ENCODE data around the gene INSYN1. TPM values are rescaled to one million over a fixed set of nuclear protein-coding genes. Genes with fewer than 3 reads are reported as not detected.
"Not testable (repeated sequence)": the region's sequence is repeated elsewhere in the genome, so short reads cannot be mapped to it uniquely, and the experiment has no call there.

The INSYN1 gene
- total RNA-seq, 1 donor from 2014 or later = 13.0 TPM

DNA sequence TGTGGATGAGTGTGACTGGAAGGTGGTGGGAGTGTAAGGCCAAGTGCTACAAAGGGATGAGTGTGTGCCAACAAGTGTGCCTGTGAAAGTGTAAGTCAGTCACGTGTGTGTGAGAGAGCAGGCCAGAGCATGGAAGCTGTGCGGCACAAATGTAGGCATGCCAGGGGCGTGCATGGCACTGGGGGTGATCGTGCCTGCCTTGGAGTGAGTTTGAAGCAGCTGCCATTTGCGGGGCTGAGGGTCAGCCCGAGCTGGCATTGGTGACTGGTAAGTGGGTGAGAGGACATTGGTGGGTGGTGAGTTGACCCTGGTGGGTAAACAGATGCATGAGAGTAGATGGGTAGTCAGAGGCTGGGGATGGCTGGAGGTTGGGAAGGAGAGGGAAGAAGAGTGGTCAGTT is 44.5 kb downstream of the INSYN1 start:
- TF ChIP-seq, protein P1, sequence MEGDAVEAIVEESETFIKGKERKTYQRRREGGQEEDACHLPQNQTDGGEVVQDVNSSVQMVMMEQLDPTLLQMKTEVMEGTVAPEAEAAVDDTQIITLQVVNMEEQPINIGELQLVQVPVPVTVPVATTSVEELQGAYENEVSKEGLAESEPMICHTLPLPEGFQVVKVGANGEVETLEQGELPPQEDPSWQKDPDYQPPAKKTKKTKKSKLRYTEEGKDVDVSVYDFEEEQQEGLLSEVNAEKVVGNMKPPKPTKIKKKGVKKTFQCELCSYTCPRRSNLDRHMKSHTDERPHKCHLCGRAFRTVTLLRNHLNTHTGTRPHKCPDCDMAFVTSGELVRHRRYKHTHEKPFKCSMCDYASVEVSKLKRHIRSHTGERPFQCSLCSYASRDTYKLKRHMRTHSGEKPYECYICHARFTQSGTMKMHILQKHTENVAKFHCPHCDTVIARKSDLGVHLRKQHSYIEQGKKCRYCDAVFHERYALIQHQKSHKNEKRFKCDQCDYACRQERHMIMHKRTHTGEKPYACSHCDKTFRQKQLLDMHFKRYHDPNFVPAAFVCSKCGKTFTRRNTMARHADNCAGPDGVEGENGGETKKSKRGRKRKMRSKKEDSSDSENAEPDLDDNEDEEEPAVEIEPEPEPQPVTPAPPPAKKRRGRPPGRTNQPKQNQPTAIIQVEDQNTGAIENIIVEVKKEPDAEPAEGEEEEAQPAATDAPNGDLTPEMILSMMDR (IDR thresholded peaks at IDR 0.05) = no peak
- H3K27me3 ChIP-seq = no peaks in the 10 kb centered on the region
- no peaks in the 10 kb centered on the region for H3K9me3 ChIP-seq
- DNase-seq (ENCODE audit: low spot score in 2 of 2) = no peak
- H3K4me3 ChIP-seq = no peak overlapping the region
- peaks cover 72 to 81% of the 10 kb centered on the region in 2 donors for H3K36me3 ChIP-seq
- intact Hi-C loops (cut with DNase I) = no loop called here
- H3K4me1 ChIP-seq = no peaks in the 10 kb centered on the region
- no peak overlapping the region for H3K27ac ChIP-seq

DNA sequence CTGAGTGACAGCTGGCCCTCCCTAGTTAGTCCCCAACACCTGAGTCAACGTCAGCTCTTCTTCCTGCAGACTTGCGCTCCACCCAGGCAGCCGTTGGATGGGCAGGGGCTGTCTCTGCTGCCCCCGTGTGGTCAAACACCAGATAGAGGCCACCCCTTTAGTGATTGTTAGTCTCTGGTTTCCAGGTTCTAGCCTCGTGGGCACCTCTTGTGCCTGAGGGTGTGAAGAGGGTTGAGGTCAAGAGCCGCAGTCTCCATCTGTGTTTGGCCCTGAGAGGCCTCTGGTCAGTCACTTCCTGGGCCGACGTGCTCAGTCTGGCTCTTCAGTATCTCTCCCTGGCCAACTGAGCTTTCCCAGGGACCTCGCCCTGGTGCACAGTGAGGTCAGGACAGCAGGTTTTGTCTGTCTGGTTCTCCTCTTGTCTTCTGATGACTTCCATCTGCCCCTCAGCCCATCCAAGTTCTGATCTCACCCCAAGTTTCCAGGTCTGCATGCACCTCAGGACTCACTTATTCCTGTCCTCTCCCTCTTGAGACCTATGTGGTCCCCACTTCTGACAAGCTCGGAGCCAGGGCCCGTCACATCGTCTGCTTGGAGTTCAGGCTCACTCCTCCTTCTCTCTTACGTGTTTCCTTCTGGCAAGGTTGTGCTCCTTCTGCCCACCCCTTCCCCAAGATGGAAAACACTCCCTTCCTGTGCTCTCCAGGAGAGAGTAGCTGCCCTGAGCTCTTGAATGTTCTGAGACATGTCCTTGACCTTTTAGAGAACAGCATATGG is 48.1 kb downstream of the INSYN1 start:
- no peaks in the 10 kb centered on the region for H3K27me3 ChIP-seq
- TF ChIP-seq, protein P1 (IDR thresholded peaks at IDR 0.05) = peak; percentile 47 to 78 (median 67)
- intact Hi-C loops (cut with DNase I) = loop anchor here (5.0 kb wide), 1 partner anchor 143 kb away; no protein-coding TSS in a partner anchor
- peaks cover 64 to 73% of the 10 kb centered on the region in 2 donors for H3K36me3 ChIP-seq
- H3K27ac ChIP-seq = no peak overlapping the region
- H3K4me1 ChIP-seq = no peaks in the 10 kb centered on the region
- H3K4me3 ChIP-seq = no peak overlapping the region
- DNase-seq (ENCODE audit: low spot score in 2 of 2) = peak in 1 of 2 donors; percentile 72
- no peaks in the 10 kb centered on the region for H3K9me3 ChIP-seq

DNA sequence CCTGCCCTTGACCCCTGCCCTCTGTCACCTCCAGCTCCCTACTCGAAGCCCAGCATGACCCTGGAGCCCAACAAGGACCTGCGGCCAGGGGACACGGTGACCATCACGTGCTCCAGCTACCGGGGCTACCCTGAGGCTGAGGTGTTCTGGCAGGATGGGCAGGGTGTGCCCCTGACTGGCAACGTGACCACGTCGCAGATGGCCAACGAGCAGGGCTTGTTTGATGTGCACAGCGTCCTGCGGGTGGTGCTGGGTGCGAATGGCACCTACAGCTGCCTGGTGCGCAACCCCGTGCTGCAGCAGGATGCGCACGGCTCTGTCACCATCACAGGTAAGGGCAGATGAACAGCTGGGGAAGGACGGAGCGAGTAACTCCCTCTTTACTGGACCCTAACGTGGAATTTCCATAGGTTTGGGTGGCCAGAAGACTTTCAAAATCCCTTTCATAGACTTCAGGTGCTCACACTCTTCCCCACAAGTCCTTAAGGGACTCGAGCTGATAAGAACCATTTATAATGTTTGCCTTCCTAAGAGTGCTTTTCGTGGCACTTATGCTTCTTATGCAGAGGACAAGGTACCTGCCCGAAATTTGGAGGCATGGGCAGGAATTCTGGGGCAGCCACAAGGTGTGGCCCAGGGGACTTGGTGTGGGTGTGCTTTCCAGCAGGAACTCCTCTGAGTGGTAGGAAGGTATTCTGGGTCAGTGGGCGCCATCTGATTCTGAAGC is 48.8 kb downstream of the INSYN1 start:
- H3K9me3 ChIP-seq; H3K27me3 ChIP-seq; DNase-seq (ENCODE audit: low spot score in 2 of 2); H3K27ac ChIP-seq; H3K4me1 ChIP-seq; H3K4me3 ChIP-seq: not testable (repeated sequence)
- intact Hi-C loops (cut with DNase I) = loop anchor here (5.0 kb wide), 1 partner anchor 142 kb away; no protein-coding TSS in a partner anchor
- H3K36me3 ChIP-seq = peaks cover 61 to 71% of the 10 kb centered on the region in 2 donors

DNA sequence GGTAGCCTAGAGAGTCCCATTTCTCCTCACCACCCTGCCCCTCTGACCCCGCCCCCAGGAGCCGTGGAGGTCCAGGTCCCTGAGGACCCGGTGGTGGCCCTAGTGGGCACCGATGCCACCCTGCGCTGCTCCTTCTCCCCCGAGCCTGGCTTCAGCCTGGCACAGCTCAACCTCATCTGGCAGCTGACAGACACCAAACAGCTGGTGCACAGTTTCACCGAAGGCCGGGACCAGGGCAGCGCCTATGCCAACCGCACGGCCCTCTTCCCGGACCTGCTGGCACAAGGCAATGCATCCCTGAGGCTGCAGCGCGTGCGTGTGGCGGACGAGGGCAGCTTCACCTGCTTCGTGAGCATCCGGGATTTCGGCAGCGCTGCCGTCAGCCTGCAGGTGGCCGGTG is 49.5 kb downstream of the INSYN1 start:
- DNase-seq (ENCODE audit: low spot score in 2 of 2); H3K4me3 ChIP-seq; H3K4me1 ChIP-seq; H3K27me3 ChIP-seq; H3K27ac ChIP-seq; H3K9me3 ChIP-seq: not testable (repeated sequence)
- H3K36me3 ChIP-seq = peaks cover 54 to 71% of the 10 kb centered on the region in 2 donors
- intact Hi-C loops (cut with DNase I) = loop anchor here (5.0 kb wide), 1 partner anchor 141 kb away; no protein-coding TSS in a partner anchor

GRCh38 chr15:73702311-73703239 is 50.6 kb downstream of the INSYN1 start:
- H3K4me3 ChIP-seq; DNase-seq (ENCODE audit: low spot score in 2 of 2); H3K4me1 ChIP-seq; H3K27me3 ChIP-seq; H3K27ac ChIP-seq; H3K9me3 ChIP-seq: not testable (repeated sequence)
- peaks cover 44 to 61% of the 10 kb centered on the region in 2 donors for H3K36me3 ChIP-seq
- intact Hi-C loops (cut with DNase I) = loop anchor here (5.0 kb wide), 1 partner anchor 140 kb away; no protein-coding TSS in a partner anchor

DNA sequence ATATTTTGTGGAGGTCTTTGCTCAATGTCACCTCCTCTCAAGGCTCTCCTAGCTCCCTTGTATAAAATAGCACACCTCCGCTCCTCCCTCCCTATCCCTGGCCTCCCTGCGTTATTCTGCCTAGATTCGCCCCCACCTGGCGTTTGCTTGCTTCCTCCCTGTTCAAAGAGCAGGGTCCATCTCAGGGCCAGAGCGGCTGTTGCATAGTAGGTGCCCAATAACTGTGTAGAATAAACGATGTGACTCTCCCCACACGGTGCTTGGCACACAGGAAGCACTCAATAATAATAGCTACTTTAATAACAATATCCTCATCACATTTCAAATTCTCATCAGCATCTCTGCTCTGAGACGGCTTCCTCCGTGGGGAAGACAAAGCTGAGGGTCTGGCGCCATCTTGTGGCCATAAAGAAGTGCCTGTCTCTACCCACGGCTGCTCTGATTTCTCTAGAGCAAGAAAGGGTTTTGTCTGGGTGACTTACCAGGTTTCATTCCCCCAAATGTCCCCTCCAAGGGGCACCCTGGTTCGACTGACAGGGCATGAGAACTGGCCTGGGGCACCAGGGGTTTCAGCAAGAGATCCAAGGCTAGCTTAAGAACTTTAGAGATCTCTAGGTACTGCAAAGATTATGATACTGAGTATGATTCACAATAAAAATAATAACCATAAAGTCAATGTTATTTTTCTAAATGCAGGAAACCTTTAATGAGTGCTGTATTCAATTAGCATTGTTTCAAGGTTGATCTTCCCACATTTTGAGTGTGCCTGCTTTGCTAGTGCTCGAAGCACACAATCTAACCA is 52.9 kb downstream of the INSYN1 start:
- TF ChIP-seq, protein P1 (IDR thresholded peaks at IDR 0.05) = peak; percentile 86 to 93 (median 87)
- Histone ChIP-seq H3K27ac (no peak overlapping the region), H3K27me3 (no peaks in the 10 kb centered on the region), H3K4me3 (no peak overlapping the region), H3K4me1 (peaks cover 6 to 12% of the 10 kb centered on the region in 2 donors), H3K36me3 (peaks cover 26 to 39% of the 10 kb centered on the region in 2 donors), H3K9me3 (no peaks in the 10 kb centered on the region)
- DNase-seq (ENCODE audit: low spot score in 2 of 2) = peak in 1 of 2 donors; percentile 86
- intact Hi-C loops (cut with DNase I) = loop anchor here (1.0 to 5.0 kb wide), 3 partner anchors 23 to 138 kb away; no protein-coding TSS in a partner anchor
